Placental pericyte (primary cell): ENCODE results near the gene MEFV. TPM values are rescaled to one million over a fixed set of nuclear protein-coding genes. Genes with fewer than 3 reads are reported as not detected.

Experiments used
- total RNA-seq: library from RNA; depleted of rRNA; stranded (reverse); fragments of >200 nt; gene quantifications from 2 replicates; pipeline ENCODE4 v1.2.3, GENCODE V29; 2012

Gene MEFV
- not detected in 2 replicates for total RNA-seq

GRCh38 chr16:3256146-3256865 lies at the start of gene MEFV:
Gene MEFV (minus strand): TSS chr16:3256633. CDS start chr16:3256587, 46 bp downstream.

GRCh38 chr16:3305109-3306068 lies 49.0 kb upstream of the MEFV start, which contains the start of the genes TIGD7 and ZNF75A:
Gene TIGD7 (minus strand): TSS chr16:3305430. CDS start chr16:3300614, 4,816 bp downstream.
Gene ZNF75A (plus strand): TSS chr16:3305497. CDS start chr16:3308429, 2,932 bp downstream.

DNA sequence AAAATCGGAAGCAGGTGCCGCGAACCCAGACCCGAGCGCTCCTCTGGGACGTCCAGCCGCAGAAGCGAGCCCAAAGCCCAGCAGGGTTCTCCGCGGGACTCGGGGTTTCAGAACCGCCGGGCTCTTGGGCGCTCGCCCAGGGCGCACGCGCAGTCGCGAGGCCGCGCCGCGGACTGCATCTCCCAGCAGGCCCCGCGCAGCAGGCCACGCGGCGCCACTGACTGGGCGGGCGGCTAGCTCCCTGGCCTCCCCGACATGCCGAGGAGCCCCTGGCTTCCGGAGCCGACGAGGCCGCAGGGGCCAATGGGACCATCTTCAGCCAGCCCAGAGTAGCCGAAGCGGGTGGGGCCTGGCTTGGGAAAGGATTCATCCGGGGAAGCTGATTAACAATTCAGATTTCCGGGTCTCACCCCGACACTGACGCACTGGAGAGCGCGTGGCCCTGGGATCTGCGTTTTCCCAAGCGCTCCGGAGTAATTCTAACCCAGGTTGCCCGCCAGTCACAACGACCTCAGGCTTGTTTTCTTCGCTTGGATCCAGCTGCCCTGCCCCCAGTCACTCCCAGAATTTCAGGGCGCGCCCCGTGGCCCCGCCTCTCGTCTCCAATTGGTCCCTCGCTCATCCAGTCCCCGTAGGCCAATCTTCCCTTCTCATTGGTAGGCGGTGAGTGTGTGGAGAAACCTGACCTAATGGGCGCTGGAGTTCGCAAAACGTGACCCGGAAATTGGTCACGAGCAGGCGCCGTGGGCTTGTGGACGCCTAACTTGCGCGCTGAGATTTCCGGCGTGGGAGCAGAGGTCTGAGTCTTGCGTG lies 26.5 kb upstream of the MEFV start, which contains the start of gene ZNF263:
ZNF263 (plus strand) TSS at position 762 of the 813 bp plus-strand sequence. CDS start 328 bp downstream, outside the sequence.

DNA sequence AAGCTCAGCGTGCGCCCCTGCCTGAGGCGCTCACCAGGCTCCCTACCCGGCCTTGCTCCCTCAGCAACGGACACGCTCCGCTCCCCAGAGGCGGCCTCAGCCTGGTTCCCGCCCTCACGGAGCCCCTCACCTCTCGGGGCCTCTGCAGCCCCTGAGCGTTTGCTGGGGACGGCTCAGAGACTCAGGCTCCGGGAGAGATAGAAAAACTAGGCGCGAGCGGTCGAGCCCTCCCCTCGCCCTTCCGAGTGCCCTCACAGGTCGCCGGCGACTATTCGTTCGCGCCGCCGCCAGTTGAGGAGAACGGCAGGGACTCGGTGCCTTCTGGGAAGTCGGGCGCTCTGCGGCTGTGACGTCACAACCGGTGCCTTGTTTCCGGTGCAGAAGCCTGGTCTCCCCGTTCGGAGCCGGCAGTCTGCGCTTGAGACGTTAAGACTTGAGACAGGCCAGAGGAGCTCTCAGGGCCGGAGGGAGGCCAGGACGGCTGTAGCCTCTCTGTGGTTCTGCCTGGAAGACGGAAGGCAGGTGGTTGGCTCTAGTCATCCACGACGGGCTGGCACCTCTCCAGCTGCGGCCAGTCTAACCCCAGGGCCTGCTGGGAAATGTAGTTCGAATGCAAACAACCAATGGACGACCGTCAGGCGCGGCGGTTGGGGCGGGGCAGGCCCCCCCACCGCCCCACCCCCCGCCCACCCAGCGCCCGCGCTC lies 21.4 kb downstream of the MEFV start, which contains the start of gene ZNF200:
ZNF200 (minus strand) TSS at position 302 of the 705 bp plus-strand sequence. CDS start 1,403 bp downstream, outside the sequence.

Other genes with a start within 250 kb of the MEFV start
- gene CLDN9, start 243.7 kb downstream of the MEFV start, total RNA-seq, result not detected in 2 replicates
- gene CLDN6, start 238.4 kb downstream of the MEFV start, total RNA-seq, result 0.14 and 0.22 TPM in 2 replicates
- gene TNFRSF12A, start 236.3 kb downstream of the MEFV start, total RNA-seq, result 216 and 619 TPM in 2 replicates
- gene HCFC1R1, start 232.7 kb downstream of the MEFV start, total RNA-seq, result 11.6 and 21.7 TPM in 2 replicates
- gene THOC6, start 232.6 kb downstream of the MEFV start, total RNA-seq, result 32.2 and 40.7 TPM in 2 replicates
- under 0.01 TPM in 1 of 2 replicates, not detected in the other for gene BICDL2, start 219.7 kb downstream of the MEFV start, total RNA-seq
- not detected in 2 replicates for gene MMP25, start 210.1 kb downstream of the MEFV start, total RNA-seq
- gene IL32, start 191.0 kb downstream of the MEFV start, total RNA-seq, result 3.7 and 21.7 TPM in 2 replicates
- gene ZSCAN10, start 157.3 kb downstream of the MEFV start, total RNA-seq, result not detected in 2 replicates
- gene ZNF205, start 144.0 kb downstream of the MEFV start, total RNA-seq, result 17.9 and 20.0 TPM in 2 replicates
- gene ZNF213, start 121.6 kb downstream of the MEFV start, total RNA-seq, result 8.3 and 11.4 TPM in 2 replicates
- gene OR1F1, start 68.4 kb downstream of the MEFV start, total RNA-seq, result not detected in 2 replicates
- gene ZNF200, start 21.5 kb downstream of the MEFV start, total RNA-seq, result 12.9 and 14.0 TPM in 2 replicates
- gene ZNF263, start 26.9 kb upstream of the MEFV start, total RNA-seq, result 49.5 and 54.7 TPM in 2 replicates
- gene TIGD7, start 48.8 kb upstream of the MEFV start, total RNA-seq, result 2.4 and 3.6 TPM in 2 replicates
- gene ZNF75A, start 48.9 kb upstream of the MEFV start, total RNA-seq, result 22.3 and 28.1 TPM in 2 replicates
- 0.22 TPM in 1 of 2 replicates, not detected in the other for gene OR2C1, start 99.3 kb upstream of the MEFV start, total RNA-seq
- 9.8 and 11.6 TPM in 2 replicates for gene ZSCAN32, start 144.4 kb upstream of the MEFV start, total RNA-seq
- gene ZNF174, start 144.6 kb upstream of the MEFV start, total RNA-seq, result 5.0 and 9.3 TPM in 2 replicates
- 4.2 and 5.6 TPM in 2 replicates for gene ZNF597, start 186.9 kb upstream of the MEFV start, total RNA-seq
- 15.5 and 17.3 TPM in 2 replicates for gene NAA60, start 187.0 kb upstream of the MEFV start, total RNA-seq
- not detected in 2 replicates for gene C16orf90, start 238.9 kb upstream of the MEFV start, total RNA-seq
- gene CLUAP1, start 244.4 kb upstream of the MEFV start, total RNA-seq, result 11.0 and 20.8 TPM in 2 replicates